ENCODE results near the gene MAL. TPM values are rescaled to one million over a fixed set of nuclear protein-coding genes. Genes with fewer than 3 reads are reported as not detected.

The MAL gene
- total RNA-seq, 1 experiment from 2014 or later: 0.29 TPM

- no peak for DNase-seq (ENCODE audit: low read depth)
Observed at GRCh38 chr2:95048825-95049682, 23.5 kb downstream of the MAL start.

GRCh38 chr2:95049683-95049955 is 24.1 kb downstream of the MAL start:
- DNase-seq (ENCODE audit: low read depth): no peak

- DNase-seq (ENCODE audit: low read depth): no peak
Observed at GRCh38 chr2:95049961-95050360, 24.5 kb downstream of the MAL start.

GRCh38 chr2:95050385-95051300 is 25.1 kb downstream of the MAL start:
- DNase-seq (ENCODE audit: low read depth): no peak

DNA sequence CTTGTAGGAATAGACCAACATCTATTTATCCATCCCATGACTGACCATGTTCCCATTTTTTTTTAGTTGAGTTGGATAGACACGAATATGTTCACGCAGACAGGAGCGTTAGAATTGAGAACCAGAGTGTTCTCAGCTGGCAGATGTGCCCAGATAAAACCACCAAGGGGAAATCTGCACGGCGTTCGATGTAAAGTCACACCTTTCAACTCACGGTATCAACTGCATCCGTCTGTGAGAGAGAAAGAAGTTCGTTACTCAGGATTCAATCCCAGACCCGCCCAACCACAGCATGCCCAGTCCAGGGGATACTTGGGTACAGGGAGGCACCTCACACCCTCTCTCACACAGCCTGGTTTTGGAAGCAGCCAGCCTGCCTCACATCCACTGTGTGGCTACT is 26.1 kb downstream of the MAL start:
- DNase-seq (ENCODE audit: low read depth): no peak

DNA sequence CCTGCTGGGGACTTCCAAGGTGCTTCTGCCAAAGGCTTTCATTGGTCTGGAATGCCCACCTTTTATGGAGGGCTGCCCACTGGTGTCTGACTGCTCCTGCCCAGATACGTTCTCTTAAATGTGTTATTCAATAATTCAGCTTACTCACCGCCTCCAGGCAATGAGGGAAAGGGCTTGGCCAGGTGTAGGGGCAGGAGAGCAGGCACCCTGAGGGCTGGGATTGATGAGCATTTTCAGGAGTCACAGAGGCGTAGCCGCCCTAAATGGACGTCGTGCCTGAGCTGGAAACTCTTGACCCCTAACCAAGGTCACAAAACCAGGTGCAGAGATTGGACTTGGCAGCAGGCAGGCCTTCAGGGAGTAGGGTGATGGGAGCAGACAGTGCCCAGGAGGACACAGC is 26.8 kb downstream of the MAL start:
- DNase-seq (ENCODE audit: low read depth): no peak

GRCh38 chr2:95052804-95053479 is 27.4 kb downstream of the MAL start:
- no peak for DNase-seq (ENCODE audit: low read depth)

- peak; percentile 33 for DNase-seq (ENCODE audit: low read depth)
Observed at GRCh38 chr2:95053543-95053942, 28.0 kb downstream of the MAL start.

- no peak for DNase-seq (ENCODE audit: low read depth)
Observed at GRCh38 chr2:95054016-95054415, 28.5 kb downstream of the MAL start.

GRCh38 chr2:95055262-95055661 is 29.8 kb downstream of the MAL start:
- no peak for DNase-seq (ENCODE audit: low read depth)

DNA sequence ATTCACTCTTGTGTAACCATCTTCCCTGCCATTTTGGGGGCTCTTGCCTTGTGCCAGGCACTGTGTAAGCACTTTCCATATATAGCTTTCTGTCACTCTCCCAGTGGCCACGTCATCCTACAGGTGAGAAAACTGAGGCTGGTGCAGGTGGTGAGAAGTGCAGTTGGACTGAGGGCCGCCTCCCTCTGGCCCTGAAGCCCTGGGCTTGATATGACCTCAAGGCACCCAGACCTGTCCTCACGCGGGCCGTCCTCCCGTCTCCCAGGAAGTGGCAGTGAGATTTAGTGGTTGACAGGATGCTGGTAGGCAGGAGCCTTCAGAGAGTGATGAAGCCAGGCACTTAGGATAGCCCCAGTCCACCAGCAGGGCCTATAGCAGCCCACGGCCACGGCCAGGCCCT is 30.5 kb downstream of the MAL start:
- DNase-seq (ENCODE audit: low read depth): no peak

DNA sequence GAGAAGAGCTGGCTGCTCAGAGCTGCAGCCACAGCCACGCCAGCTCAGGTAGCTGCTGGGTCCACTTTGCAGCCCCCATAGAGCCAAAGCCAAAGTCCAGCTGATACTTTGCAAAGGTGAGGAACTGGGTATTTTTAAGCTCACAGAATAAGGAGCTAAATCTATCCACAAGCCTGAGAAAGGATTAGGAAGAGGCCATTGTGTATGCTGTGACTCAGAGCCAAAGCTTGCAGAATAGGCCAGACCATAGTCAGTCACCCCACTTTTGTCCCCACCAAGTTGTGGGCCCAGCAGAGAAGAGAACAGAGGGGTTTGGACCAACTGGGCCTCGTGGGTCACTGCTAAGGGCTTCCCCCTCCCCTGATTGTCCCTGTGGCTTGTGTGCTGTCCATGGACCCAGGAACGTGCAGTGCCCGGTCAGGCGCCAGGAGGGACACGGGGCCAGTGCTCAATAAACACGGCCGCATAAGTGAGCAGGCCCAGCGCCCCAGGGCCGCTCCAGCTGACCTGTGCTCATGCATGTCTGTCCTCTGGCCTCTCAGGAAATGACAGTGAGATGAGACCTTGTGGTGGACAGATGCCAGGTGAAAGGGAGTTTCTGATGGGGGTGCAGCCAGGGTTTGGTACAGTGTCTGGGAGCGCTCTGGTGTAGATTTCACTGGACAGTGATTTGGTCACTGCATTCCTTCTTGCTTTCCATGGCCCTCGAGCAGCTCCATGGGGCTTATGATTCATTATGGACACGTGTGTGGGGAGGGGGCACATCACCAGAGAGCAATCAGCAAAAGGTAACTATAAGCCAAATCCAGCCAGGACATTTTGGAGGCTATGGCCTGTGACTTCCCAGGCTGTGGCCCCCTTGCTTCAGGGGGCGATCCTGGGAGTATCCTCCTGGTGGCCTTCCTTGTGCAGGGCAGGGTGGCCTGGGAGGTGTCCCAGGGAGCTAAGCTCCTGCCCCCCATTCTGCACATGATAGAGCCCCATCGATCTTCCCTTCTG is 31.3 kb downstream of the MAL start:
- DNase-seq (ENCODE audit: low read depth): no peak

GRCh38 chr2:95057535-95058370 is 32.2 kb downstream of the MAL start:
- DNase-seq (ENCODE audit: low read depth): no peak

- DNase-seq (ENCODE audit: low read depth): no peak
Observed at GRCh38 chr2:95058466-95058988, 33.0 kb downstream of the MAL start.

DNA sequence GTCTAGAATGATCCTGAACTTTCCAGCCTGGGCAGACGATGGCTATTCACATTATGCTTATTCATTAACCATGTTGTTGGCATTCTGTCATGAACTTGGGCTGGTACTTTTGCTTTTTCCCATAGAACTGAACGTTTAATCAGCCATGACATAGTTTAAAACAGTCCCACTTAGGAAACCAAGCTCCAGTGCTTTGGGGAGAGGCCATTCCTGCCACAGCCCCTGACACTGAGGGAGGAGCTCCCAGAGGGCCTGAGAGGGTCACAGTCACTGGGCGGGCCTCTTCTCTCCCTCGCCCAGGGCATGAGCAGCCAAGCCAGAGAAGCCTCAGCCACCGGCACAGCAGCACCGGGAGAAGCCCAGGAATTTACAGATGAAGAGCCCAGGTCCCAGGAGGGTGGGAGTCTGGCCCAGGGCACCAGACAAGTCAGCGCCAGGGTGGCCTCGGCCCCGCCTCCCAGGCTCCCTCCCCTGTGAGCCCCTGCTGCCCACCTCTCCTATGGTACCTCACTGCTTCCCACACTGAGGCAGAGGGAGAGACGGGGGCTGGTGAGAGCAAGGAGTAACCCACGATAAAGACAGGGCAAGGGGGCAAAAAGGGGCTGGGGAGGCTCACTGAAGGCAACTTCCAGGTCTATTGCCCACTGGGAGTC is 33.6 kb downstream of the MAL start:
- no peak for DNase-seq (ENCODE audit: low read depth)

DNA sequence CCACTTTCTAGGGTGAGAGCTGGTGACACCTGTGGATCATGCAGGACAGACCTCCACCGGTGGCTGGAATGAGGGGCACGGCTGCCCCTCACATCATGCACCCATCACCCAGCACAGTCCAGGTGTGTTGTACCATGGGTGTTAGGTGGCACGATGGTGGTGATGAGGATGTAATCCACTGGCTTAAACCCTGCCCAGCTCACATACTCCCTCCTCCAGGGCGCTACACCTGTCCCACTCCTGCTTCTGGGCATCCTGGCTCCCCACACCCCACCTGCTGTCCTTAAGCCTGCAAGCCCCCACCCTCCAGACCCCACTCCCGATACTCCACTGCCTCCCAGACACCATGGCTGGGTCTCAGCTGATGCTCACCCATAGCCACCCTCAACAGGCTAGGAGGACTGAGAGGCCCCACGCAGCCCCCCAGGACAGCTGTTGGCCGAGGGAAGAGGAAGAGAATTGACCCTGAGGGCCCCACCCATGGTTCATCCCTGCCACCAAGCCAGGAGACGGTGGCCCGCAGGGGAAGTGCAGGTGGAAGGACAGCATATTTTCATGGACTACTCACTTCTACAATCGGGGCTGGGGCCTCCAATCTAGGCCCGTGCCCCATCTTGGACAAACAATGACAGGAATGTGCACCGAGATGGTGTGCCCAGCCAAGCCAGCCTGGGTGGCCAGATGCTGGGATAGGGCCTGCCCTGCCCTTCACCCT is 34.3 kb downstream of the MAL start:
- DNase-seq (ENCODE audit: low read depth): no peak

DNA sequence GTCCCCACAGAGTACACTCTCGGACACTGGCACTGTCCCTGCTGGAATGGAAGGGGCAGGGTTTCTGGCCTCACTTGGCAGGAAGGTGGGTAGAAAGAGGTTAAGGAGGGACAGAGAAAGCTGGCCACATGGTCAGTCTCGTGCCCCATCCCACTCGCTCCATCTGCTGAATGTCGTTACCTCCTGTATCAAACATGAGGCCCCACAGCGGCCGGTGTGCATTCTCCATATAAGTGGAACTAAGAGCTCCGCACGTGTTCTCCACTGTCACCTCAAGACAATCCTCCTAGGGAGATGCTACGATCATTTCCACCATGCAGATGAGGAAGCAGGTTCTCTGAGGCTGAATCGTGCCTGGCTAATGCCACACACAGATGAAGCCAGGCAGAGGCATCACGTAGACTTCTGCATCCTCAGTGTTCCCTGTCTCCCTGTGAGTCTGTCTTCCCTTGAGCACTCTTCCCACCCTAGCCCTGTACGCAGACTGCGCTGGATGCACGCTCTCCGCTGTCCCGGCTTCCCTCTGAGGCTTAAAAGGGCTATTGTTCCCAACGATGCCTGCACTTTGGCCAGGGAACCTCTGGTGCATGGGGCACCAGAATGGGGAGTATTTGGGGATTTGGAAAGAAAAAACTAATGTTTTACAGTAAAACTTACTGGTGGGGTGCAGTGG is 35.1 kb downstream of the MAL start:
- no peak for DNase-seq (ENCODE audit: low read depth)

GRCh38 chr2:95061119-95061512 is 35.6 kb downstream of the MAL start:
- no peak for DNase-seq (ENCODE audit: low read depth)
